RWPE2 (cell line): ENCODE measurements around the gene SIM2.

Experiments used
- ATAC-seq: fragments of 200-7000 bp; cut with Tn5 transposase; 3 replicates; pipeline ENCODE4 v1.9.1; 2021; ENCODE audit warnings: low read depth
- DNase-seq: peaks from one replicate; pipeline ENCODE4 v3.0.0-alpha.2; 2020; ENCODE audit warnings: low spot score
- H3K27ac ChIP-seq: fragments of 450-650 bp; 2 replicates; pipeline ENCODE4 v1.5.1; 2017; ENCODE audit warnings: mild to moderate bottlenecking; ENCODE audit not compliant: poor library complexity, severe bottlenecking
- H3K27me3 ChIP-seq: fragments of 250-450 bp; sonication (Bioruptor Pico); 2 replicates; pipeline ENCODE4 v1.5.1; 2021; ENCODE audit warnings: mild to moderate bottlenecking, moderate library complexity; ENCODE audit not compliant: insufficient read depth, poor library complexity, severe bottlenecking
- H3K36me3 ChIP-seq: fragments of 250-450 bp; sonication (Bioruptor Pico); 2 replicates; pipeline ENCODE4 v1.5.1; 2020; ENCODE audit warnings: low read depth, mild to moderate bottlenecking, moderate library complexity
- H3K4me1 ChIP-seq: fragments of 250-450 bp; sonication (Bioruptor Pico); 2 replicates; pipeline ENCODE4 v1.5.1; 2021; ENCODE audit warnings: mild to moderate bottlenecking, moderate library complexity; ENCODE audit not compliant: insufficient read depth, poor library complexity, severe bottlenecking
- H3K4me3 ChIP-seq: fragments of 250-450 bp; sonication (Bioruptor Pico); 2 replicates; pipeline ENCODE4 v1.5.1; 2021; ENCODE audit warnings: mild to moderate bottlenecking, moderate library complexity; ENCODE audit not compliant: severe bottlenecking
- H3K9me3 ChIP-seq: fragments of 250-450 bp; sonication (Bioruptor Pico); 2 replicates; pipeline ENCODE4 v1.5.1; 2021; ENCODE audit warnings: mild to moderate bottlenecking, moderate library complexity; ENCODE audit not compliant: severe bottlenecking
- TF ChIP-seq, protein P1 (sequence below): fragments of 450-650 bp; IDR thresholded peaks from one replicate; pipeline ENCODE4 v1.5.1; 2017; ENCODE audit warnings: mild to moderate bottlenecking, moderate library complexity; ENCODE audit not compliant: poor library complexity, severe bottlenecking

SIM2 gene

DNA sequence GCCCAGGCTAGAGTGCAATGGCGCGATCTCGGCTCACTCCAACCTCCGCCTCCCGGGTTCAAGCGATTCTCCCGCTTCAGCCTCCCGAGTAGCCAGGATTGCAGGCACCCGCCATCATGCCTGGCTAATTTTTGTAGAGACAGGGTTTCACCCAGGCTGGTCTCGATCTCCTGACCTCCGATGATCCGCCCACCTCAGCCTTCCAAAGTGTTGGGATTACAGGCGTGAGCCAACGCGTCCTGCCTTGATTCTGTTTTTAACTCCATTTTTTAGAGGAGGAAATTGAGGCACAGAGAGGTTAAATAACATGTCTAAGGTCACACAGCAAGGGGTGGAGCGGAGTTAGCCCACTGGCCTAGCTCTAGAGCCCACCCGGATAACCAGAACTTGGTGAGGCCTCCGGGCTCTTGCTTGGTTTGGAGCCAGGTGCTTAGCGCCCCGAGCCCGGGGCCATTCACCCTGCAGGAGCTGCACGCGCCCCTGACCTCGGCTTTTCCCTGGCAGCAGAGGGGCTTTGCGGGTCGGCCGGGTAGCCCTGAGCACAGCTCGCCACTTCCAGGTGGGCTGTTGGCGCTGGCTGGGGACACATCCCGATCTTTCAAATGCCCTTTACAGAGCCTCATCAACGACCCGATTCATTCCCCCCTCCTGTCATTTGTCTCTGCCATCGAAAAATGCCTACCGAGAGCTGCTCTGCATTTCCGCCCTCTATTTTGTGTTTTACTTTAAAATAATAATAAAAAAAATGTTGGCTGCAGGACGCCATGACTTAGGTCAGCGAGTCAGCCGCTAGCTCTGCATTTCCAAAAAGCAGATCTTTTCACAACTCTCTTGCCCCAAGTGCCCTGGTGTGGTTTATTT lies 11.2 kb downstream of the SIM2 start:
- Histone ChIP-seq H3K27me3 (no peaks in the 10 kb centered on the region), H3K4me1 (peaks cover 45% of the 10 kb centered on the region), H3K27ac (peak overlapping the region; percentile 82), H3K36me3 (peaks cover 39% of the 10 kb centered on the region), H3K4me3 (peak overlapping the region; percentile 15), H3K9me3 (no peaks in the 10 kb centered on the region)
- no peak for ATAC-seq
- peak; percentile 45 for DNase-seq
- TF ChIP-seq, protein P1, sequence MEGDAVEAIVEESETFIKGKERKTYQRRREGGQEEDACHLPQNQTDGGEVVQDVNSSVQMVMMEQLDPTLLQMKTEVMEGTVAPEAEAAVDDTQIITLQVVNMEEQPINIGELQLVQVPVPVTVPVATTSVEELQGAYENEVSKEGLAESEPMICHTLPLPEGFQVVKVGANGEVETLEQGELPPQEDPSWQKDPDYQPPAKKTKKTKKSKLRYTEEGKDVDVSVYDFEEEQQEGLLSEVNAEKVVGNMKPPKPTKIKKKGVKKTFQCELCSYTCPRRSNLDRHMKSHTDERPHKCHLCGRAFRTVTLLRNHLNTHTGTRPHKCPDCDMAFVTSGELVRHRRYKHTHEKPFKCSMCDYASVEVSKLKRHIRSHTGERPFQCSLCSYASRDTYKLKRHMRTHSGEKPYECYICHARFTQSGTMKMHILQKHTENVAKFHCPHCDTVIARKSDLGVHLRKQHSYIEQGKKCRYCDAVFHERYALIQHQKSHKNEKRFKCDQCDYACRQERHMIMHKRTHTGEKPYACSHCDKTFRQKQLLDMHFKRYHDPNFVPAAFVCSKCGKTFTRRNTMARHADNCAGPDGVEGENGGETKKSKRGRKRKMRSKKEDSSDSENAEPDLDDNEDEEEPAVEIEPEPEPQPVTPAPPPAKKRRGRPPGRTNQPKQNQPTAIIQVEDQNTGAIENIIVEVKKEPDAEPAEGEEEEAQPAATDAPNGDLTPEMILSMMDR: no peak

DNA sequence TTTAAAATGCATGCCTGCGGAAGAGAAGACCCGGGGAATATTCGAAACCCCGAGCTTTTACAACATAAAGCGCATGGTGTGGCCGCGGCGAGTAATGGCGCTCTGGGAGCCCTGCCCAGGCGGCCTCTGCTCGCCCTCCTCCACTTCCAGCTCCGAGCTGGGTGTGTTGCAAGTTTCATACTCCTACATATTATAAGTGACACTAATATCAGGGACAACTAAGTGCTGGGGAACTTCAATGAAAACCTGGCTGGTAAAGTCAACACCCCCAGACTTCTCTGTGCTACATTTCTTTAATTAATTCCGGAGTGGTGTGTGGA lies 11.8 kb downstream of the SIM2 start:
- peak overlapping the region; percentile 82 for H3K27ac ChIP-seq
- H3K27me3 ChIP-seq: no peaks in the 10 kb centered on the region
- H3K9me3 ChIP-seq: no peaks in the 10 kb centered on the region
- peak; percentile 35 for DNase-seq
- no peak for ATAC-seq
- TF ChIP-seq, protein P1: no peak
- peaks cover 49% of the 10 kb centered on the region for H3K4me1 ChIP-seq
- H3K4me3 ChIP-seq: peak overlapping the region; percentile 15
- peaks cover 42% of the 10 kb centered on the region for H3K36me3 ChIP-seq

DNA sequence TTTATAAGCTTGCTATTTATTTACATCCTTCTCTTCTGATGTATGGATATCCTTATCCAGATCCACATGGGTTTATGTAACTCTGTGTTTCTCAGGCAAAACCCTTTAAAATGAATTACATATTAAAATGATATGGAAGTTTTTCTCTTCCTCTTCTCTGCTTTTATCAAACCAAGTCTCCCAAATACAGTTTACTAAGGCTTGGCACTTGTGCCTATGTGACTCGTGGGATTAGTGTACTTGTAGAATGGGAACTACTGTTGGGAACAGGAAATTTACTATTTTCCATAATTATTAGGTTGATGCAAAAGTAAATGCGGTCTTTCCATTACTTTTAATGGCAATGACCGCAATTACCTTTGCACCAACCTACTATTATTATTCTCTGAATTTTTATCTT lies 14.8 kb downstream of the SIM2 start:
- TF ChIP-seq, protein P1: no peak
- Histone ChIP-seq H3K27me3 (no peaks in the 10 kb centered on the region), H3K36me3 (peaks cover 52% of the 10 kb centered on the region), H3K27ac (peak overlapping the region; percentile 82), H3K4me3 (no peak overlapping the region), H3K4me1 (peaks cover 48% of the 10 kb centered on the region), H3K9me3 (no peaks in the 10 kb centered on the region)
- DNase-seq (no peak), ATAC-seq (no peak)

DNA sequence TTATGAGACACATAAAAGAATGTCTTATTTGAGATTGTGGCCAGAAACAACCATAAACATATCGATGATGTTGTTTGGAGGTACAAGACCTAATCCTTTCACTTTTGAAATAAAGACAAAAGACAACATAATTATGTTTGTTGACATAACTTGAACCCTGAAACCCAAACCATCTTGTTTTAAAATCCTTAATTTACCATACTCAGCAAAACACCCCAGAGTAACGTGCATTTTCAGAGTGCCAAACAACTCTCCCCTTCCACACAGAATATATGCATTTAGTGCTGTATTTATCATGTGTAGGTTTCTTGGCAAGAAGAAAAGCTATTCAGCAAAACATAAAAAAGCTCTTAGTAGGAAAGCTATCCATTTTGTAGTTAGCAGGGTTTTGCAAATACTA lies 17.5 kb downstream of the SIM2 start:
- Histone ChIP-seq H3K27me3 (no peaks in the 10 kb centered on the region), H3K36me3 (peaks cover 50% of the 10 kb centered on the region)

More for the DNA sequence above, 17.5 kb downstream of the SIM2 start:
- TF ChIP-seq, protein P1: no peak
- no peak for ATAC-seq
- DNase-seq: no peak
- Histone ChIP-seq H3K27ac (peak overlapping the region; percentile 82), H3K9me3 (no peaks in the 10 kb centered on the region), H3K4me3 (no peak overlapping the region), H3K4me1 (peaks cover 44% of the 10 kb centered on the region)
